Type B pancreatic cell (in vitro differentiated cells): ENCODE measurements around the gene SI. TPM values are rescaled to one million over a fixed set of nuclear protein-coding genes. Genes with fewer than 3 reads are reported as not detected.

Experiments used
- DNase-seq: peaks from one replicate; pipeline ENCODE4 v3.0.0; 2021; ENCODE audit warnings: mixed read lengths; ENCODE audit not compliant: unreplicated experiment; ENCODE audit errors: extremely low spot score
- H3K27ac Mint-ChIP-seq: 2 replicates; pipeline ENCODE4 v1.8.0; 2021; ENCODE audit warnings: mild to moderate bottlenecking, mixed read lengths
- H3K27me3 Mint-ChIP-seq: 2 replicates; pipeline ENCODE4 v1.8.0; 2021; ENCODE audit warnings: mixed read lengths
- H3K36me3 Mint-ChIP-seq: 2 replicates; pipeline ENCODE4 v1.8.0; 2021; ENCODE audit warnings: mixed read lengths
- H3K4me1 Mint-ChIP-seq: one replicate; pipeline ENCODE4 v1.8.0; 2021; ENCODE audit warnings: mixed read lengths; ENCODE audit not compliant: unreplicated experiment
- H3K4me3 Mint-ChIP-seq: 2 replicates; pipeline ENCODE4 v1.8.0; 2021; ENCODE audit warnings: mild to moderate bottlenecking, mixed read lengths
- H3K9me3 Mint-ChIP-seq: 2 replicates; pipeline ENCODE4 v1.8.0; 2021; ENCODE audit warnings: mixed read lengths
- CTCF ChIP-seq: fragments of 200-600 bp; sonication (generic); conservative IDR thresholded peaks from 2 replicates; pipeline ENCODE4 v1.5.0; 2021; ENCODE audit warnings: antibody characterized with exemption, mild to moderate bottlenecking
- long read RNA-seq: library from polyadenylated mRNA; unstranded; transcript quantifications from one replicate; pipeline ENCODE4 v2.0.0, GENCODE V29; 2020
- total RNA-seq: library from RNA; stranded (reverse); gene quantifications from 2 replicates; pipeline ENCODE4 v1.2.1, GENCODE V29; 2021; ENCODE audit warnings: low replicate concordance

Gene SI
- total RNA-seq = 4.7 and 8.4 TPM in 2 replicates
- long read RNA-seq, partial matches to known transcripts = 5 of 5 reads
- long read RNA-seq, other reads (novel, unspliced or antisense) = 0 of 5 reads

GRCh38 chr3:165078293-165078692 is at the start of gene SI:
SI (minus strand) TSS chr3:165078496; CDS start chr3:165076012, 2,484 bp downstream.
- H3K27me3 Mint-ChIP-seq = no peaks in the 10 kb centered on the region

GRCh38 chr3:165125836-165126235 is 47.5 kb upstream of the SI start:
- no peak for TF ChIP-seq CTCF
- no peaks in the 10 kb centered on the region for H3K36me3 Mint-ChIP-seq
- H3K27me3 Mint-ChIP-seq = no peaks in the 10 kb centered on the region
- H3K9me3 Mint-ChIP-seq = no peaks in the 10 kb centered on the region
- H3K4me1 Mint-ChIP-seq = no peaks in the 10 kb centered on the region
- no peak overlapping the region for H3K4me3 Mint-ChIP-seq
- H3K27ac Mint-ChIP-seq = no peak overlapping the region
- DNase-seq = no peak

More at GRCh38 chr3:165078293-165078692, at the start of gene SI:
- H3K4me3 Mint-ChIP-seq = no peak within 1 kb of the TSS
- H3K4me1 Mint-ChIP-seq = no peaks in the 10 kb centered on the region
- TF ChIP-seq CTCF = no peak
- DNase-seq = no peak
- H3K36me3 Mint-ChIP-seq = no peaks in the 10 kb centered on the region
- H3K27ac Mint-ChIP-seq = no peak within 1 kb of the TSS
- no peaks in the 10 kb centered on the region for H3K9me3 Mint-ChIP-seq

- Mint-ChIP-seq H3K9me3 (no peaks in the 10 kb centered on the region), H3K4me1 (no peaks in the 10 kb centered on the region), H3K27me3 (no peaks in the 10 kb centered on the region), H3K27ac (no peak overlapping the region), H3K4me3 (no peak overlapping the region), H3K36me3 (no peaks in the 10 kb centered on the region)
- TF ChIP-seq CTCF = no peak
- no peak for DNase-seq
Measured at GRCh38 chr3:165111401-165111800, 33.1 kb upstream of the SI start.

DNA sequence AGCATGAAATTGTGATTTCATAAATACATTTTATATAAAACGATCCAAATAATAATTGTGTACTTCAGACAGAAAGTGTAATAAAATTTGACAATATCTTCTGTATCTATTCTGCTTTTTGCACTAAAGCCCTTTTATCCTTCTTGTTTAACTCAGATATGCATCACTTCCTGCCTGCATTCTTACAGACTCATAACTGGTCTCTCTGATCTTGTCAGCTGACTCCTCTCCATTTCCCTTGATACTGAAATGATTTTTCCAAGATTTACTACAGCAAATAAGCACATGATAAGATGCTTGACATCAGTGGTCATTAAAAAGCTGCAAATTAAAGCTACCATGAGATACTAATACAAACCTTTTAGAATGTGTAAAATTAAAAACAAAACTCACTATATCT is 25.3 kb upstream of the SI start:
- H3K27me3 Mint-ChIP-seq = peaks cover 3% of the 10 kb centered on the region
- no peaks in the 10 kb centered on the region for H3K36me3 Mint-ChIP-seq
- no peak overlapping the region for H3K4me3 Mint-ChIP-seq
- TF ChIP-seq CTCF = no peak
- no peaks in the 10 kb centered on the region for H3K4me1 Mint-ChIP-seq
- H3K9me3 Mint-ChIP-seq = no peaks in the 10 kb centered on the region
- no peak for DNase-seq
- H3K27ac Mint-ChIP-seq = no peak overlapping the region

- H3K9me3 Mint-ChIP-seq = no peaks in the 10 kb centered on the region
- TF ChIP-seq CTCF = no peak
Measured at GRCh38 chr3:165082650-165083049, 4.4 kb upstream of the SI start.

GRCh38 chr3:165081183-165081582 is 2.9 kb upstream of the SI start:
- Mint-ChIP-seq H3K36me3 (no peaks in the 10 kb centered on the region), H3K27ac (no peak overlapping the region), H3K4me3 (no peak overlapping the region), H3K4me1 (no peaks in the 10 kb centered on the region), H3K9me3 (no peaks in the 10 kb centered on the region), H3K27me3 (no peaks in the 10 kb centered on the region)
- DNase-seq = no peak
- TF ChIP-seq CTCF = no peak

More at GRCh38 chr3:165082650-165083049, 4.4 kb upstream of the SI start:
- DNase-seq = no peak
- Mint-ChIP-seq H3K4me1 (no peaks in the 10 kb centered on the region), H3K4me3 (no peak overlapping the region), H3K27me3 (no peaks in the 10 kb centered on the region), H3K27ac (no peak overlapping the region), H3K36me3 (no peaks in the 10 kb centered on the region)
